SH-SY5Y (cell line): Measurements from ENCODE around the gene RASGEF1C.

ENCODE experiments used
- GATA2 ChIP-seq: IDR thresholded peaks from 2 replicates; pipeline ENCODE4 v1.6.1; 2011; ENCODE audit warnings: mild to moderate bottlenecking, low read depth, low read length
- GATA3 ChIP-seq: IDR thresholded peaks from 2 replicates; pipeline ENCODE4 v1.6.1; 2011; ENCODE audit warnings: low read depth, mild to moderate bottlenecking, low read length, moderate library complexity

The RASGEF1C gene

DNA sequence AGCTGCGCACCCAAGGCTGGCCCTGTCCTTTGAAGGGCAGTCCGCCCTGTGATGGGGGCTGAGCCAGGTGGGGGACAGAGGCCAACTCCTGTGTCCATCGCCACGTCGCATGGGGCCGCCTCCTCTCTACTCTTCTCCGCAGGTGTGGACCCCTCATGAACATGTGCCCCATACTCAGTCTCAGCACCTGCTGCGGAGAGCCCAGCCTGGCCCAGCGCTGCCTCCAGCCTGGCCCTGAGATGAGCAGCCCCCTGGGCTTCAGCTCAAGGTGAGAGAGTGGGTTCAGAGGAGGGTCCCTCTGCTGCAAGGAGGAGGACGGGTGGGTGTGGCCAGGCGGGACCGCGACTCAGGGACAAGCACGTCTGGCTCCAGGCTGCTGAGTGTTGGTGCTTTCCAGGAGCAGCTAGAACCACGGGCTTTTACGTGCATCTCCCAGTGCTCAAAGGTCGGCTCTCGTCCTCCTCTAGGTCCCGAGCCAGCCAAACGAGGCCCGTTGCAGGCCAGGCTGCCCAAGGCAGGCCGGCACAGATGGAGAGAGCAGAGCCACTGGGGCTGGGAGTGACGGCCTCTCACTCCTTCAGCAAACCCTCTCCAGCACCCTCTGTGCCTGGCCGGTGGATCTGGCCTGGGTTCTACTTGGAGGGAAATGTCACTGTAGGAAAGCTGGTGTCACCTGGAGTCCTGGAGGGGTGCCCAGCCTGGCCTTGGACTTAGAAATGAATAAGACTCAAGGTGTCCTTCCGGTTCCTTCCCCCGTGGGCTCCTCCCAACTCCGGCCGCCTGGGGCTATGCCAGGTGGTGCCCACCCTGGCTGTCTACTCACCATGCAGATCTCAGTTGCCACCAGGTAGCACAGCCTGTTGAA, 88.5 kb downstream of the RASGEF1C start:
- TF ChIP-seq GATA2 (no peak), GATA3 (no peak)

DNA sequence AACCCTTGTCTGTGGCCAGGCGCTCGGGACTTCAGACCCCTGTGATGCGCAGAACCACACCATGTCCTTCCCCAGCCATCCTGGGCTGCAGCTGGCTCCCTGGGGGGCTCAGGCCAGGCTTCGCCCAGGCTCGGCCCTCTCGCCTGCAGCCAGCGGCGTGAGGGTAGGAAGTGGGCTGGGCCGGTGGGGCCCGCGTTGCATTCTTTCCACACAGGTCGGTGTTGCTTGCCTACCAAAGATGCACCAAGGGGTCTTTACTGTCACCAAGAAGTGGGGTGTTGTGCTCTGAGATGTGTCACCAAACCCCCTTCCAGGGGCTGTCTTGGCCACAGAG, 89.1 kb downstream of the RASGEF1C start:
- no peak for TF ChIP-seq GATA3
- TF ChIP-seq GATA2 = no peak

DNA sequence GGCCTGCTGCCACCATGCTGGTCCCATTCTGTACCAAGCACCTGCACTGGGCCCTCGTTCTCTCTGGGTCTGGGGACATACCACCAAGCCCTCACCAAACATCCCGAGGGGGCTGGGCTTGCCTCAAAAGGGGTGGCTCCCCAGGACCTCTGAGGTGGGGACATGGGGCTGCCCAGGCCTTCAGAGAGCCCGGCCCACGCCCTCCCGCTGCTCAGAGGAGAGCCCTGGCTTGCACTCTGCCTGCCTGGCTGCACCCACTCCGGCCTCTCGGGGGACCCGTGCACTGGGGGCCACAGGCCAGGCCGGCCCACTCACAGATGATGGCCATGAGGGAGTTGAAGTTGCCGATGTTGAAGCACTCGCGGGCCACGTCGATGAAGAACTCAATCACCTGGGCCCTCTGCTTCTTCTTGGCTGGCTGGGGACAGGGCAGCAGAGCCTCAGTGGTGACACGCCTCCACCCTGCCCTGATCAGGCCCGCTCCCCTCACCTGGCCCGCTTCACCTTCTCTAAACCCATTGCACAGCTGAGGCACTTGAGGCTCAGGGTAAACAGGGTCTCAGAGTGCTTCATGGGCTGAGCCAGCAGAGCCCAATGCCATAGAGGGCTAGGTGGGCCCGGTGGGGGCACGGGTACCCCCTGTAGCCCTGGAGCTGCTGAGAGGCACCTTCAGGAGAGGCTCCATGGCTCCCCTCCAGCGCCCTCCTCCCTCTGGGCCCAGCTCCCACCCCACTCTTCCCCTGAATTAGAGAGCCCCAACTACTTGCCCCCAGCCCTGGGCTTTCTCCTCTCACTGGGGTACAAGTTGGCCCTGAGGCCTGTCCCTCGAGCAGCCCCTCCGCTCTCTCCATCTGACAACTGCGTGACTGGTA, 89.7 kb downstream of the RASGEF1C start:
- no peak for TF ChIP-seq GATA3
- TF ChIP-seq GATA2 = no peak

DNA sequence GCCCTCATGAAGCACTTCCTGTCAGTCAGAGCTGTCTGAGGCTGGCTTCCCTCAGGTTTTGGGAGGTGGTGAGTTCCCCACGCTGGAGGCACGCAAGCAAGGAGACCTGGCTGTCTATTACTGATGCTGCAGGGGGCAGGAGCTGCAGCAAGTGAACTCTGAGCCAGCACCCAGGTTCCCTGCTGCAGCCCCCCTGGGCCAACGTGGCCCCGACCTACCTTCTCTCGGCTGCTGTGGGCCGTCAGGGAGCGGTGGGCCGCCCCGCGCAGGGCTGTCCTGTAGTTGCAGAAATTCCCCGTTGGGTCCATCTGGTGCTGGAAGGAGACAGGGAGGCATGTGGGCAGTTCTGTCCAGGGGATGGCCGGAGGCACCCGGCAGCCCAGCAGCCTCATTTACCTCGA, 90.6 kb downstream of the RASGEF1C start:
- TF ChIP-seq GATA3 = no peak
- no peak for TF ChIP-seq GATA2

DNA sequence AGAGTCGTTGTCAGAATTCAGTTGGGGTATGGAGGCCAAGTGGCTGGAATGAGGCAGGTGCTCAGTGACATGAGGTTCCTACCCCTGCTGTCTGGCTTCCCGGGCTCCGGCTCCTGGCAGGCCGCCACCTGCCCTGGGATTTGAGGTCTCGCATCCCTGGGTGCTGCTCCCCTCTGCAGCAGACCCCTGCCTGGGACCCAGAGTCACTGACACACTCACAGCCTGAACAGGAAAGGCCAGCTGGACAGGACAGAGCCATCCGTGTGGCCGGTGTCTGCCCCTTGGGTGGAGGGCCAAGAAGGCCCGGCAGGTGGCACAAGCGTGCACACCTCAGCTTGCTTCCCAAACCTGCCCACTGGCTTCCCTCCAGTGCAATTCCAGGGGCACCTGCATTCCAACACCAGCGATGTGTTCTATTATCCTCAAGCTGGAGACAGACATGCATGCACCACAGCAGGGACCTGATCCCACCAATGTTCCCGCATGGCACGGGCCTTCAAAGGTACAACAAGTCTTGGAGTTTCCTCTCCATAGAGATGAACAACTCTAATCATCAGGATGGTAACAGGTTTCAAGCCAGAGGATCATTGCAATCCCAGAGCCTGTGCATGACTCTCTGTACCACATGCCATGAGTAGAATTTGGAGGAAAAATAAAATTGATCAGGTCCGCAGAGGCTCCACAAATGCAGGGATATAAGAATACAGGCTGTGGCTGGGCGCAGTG, 91.8 kb downstream of the RASGEF1C start:
- TF ChIP-seq GATA3 (no peak), GATA2 (no peak)

DNA sequence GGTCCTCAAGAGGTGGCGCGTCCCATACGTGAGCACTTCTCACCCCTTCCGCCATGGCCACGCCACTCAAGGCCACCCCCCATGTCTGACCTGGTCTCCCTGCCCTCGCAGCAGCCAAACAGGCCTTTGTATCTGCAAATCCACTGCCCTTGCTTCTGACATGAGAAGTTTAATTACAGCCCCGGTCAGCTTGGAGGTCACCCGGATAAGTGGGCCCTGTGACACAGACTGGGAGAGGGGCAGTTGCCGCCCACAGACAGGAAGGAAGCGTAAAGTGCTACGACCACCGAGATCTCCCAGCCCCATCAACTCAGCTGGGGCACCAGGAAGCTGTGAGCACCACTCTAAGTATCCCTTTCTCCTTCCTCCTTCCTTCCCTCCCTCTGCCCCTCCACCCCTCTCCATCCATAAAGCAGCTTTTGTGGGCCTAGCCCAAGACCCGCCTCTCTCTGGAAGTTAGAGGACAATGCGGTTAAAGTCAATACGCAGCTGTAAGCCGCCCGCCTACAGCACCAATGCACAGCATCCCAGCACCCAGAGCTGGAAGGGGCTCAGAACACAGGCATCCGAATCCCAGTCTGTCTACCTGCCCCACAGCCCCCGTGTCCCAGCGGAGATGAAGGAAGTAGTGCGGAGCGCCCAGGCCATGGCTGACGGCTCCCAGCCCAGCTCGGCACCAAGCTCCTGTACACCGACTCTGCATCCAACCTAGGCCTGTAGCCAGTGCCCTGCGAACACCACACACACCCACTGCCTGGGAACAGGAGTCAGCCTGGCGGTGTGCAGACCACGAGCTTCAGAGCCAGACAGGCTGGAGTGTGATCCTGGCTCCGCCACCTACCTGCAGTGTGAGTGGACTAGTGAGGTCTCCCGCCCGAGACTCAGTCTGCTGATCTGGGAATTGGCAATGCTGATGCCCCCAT, 92.7 kb downstream of the RASGEF1C start:
- TF ChIP-seq GATA3 = no peak
- TF ChIP-seq GATA2 = no peak

DNA sequence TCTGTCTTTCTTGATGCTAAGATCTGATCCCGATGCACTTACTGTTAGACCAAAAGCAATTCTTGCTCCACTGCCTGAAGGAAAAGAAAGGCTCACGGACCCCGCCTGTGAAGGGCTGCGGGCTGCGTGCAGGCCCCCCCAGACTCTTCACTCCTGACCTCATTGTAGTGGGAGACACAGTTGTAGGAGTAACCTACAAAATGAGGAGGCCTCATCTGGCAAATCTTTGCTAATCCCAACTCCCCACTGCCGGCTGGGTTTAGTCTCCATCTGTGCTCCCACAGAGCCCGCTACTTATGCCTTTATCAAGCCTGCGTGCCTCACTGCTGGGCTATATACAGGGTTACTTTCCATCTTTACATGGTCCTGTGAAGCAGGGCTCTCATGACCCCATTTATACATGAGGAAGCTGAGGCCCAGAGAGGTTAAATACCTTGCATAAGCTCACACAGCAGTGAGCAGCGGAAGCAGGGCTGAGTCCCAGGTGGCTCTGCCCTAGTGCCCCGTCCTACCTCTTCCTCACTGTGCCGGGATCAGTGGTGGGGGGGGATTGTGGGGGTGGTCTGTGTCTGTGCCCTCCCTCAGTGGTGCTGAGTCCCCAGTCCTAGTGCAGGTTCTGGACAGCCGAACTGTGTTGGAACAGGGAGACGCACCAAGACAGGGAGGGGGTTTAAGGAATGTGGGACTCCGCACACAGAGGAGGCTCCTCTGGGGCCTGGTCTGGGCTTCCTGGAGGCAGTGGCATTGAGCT, 93.5 kb downstream of the RASGEF1C start:
- TF ChIP-seq GATA2 = no peak
- no peak for TF ChIP-seq GATA3

DNA sequence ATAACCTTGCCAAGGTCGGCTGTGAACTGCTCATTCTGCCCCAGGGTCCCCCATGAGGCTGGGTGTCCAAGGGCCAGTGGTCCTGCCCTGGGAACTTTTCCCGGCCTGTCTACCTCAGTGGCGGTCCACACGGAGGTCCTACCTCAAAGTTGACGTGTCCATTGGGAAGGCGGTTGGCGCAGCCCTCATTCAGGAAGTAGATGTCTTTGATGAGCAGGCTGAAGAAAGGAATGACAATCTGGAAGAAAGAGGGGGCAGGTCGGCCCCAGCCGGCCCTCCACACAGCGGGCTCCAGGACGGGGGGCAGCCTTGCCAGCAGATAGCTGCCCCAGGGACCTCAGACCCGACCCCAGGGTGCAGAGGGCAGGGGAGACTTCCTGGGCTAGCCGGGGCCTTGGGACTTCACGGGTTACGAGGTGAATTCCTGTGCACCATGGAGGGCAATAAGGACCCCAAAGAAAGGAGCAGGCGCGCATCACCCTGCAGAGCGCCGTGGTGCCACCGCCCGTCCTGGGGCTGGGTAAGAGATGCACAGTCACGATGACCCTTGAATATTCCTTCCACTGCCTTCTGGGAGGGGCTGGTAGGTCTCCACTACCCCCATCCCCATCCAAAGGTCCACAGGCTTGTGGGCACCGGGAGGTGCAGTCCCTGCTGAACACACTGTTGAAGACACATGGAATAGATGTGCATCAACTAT, 94.6 kb downstream of the RASGEF1C start:
- TF ChIP-seq GATA2 = no peak
- TF ChIP-seq GATA3 = no peak

DNA sequence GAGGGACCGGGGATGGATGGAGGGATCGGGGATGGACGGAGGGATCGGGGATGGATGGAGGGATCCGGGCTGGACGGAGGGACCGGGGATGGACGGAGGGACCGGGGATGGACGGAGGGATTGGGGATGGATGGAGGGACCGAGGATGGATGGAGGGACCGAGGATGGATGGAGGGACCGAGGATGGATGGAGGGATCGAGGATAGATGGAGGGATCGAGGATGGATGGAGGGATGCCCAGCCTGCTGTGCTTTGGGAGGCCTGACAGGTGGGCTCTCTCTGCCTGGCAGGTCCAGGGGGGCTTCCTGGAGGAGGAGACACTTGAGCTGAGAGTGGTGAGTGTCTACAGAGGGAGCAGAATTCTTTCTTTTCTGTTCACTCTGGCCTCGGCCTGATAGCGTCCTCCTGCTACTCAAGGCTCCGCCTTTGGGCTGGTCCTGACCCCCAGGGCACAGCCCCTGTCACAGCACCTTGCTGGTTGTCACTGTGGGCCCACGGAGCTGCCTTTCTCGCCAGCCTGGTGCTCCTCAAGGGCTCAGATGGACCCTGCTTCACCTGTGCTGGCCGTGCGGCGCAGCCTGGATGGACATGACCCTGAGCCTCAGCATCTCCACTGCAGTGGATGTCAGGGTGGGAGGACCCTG, 95.2 kb downstream of the RASGEF1C start:
- TF ChIP-seq GATA3 (no peak), GATA2 (no peak)

DNA sequence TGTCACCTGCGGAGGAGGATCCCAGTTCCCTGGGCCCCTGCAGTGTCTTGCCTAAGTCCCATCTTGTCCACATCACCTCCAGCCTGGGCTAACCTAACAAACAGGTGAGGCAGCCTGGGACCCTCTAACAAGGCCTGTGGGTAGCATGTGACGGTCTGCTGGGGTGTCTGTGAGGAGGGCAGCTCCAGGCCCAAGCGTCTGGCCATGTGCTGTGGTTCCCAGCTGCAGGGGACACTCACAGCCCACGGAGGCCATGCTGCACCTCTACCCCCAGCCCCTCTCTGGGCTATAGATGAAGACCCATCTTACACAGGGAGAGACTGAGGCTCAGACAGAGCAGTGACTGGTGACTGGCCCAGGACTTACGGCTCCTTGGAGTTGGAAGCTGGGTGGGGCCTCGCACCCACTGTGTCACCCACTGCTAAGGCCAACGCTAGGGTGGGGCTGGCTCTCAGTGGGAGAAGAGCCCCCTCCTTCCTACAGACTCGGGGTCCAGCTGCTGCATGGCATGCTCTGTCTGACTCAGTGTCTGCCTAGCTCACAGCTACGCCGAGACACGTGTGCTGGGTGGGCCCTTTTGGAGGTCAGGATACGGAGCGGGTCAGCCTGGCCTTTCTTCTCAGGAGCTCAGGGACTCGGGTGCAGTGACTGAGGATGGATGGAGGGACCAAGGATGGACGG, 96.7 kb downstream of the RASGEF1C start:
- TF ChIP-seq GATA3 = no peak

DNA sequence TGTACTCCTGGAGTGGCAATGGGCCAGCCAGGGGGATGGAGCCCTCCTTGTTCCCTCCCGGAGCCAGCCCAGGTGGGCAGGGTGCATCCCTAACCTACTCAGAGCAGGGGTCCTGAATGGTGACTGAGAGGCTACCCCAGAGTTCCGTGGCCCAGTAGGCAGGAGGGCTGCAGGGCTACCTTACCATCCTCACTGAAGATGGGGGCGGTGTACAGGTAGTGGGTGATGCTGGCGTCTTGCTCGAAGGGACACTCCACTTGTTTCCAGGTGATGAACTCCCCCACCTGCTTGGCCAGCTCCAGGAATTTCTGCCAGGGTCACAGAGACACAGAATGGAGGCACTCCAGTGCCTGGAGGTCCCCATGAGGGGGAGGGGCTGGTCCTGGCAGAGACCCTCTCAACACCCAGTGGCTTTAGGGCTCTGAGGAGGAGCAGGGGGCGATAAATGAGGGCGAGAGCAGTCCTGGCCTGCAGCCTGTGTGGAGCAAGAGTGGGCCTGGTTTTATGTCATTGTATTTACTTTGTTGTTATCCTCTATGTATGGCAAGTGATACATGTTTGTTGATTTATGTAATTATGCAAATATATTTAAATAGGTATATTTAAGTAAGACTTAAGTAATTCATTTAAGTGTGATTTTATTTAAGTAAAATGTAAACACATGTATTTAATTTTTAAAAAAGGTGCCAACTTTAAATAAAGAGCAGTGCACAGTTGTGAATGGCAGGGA, 97.6 kb downstream of the RASGEF1C start:
- TF ChIP-seq GATA2 = no peak
- TF ChIP-seq GATA3 = no peak

DNA sequence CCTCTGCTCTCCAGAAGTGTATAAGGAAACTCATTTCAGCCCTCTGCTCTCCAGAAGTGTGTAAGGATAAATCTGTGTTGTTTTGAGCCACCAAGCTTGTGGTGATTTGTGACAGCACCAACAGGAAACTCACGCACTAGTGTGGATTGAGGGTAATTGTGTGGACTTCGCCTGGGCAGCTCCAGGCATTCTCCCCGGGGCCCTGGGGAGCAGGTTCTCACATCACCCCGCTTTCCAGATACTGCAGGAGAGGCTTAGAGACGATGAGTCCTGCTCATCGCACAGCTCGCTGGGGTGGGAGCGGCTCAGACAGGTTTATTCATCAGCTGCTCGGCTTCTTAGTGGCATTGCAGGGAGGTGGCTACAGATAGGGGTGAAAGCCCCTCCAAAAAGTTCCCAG, 99.1 kb downstream of the RASGEF1C start:
- no peak for TF ChIP-seq GATA3
- no peak for TF ChIP-seq GATA2
